Urothelium cell line (cell line): ENCODE measurements around the gene PACRGL.
A peak's percentile ranks its signal among the peaks of the same experiment; 100 is the strongest.
"Not testable (repeated sequence)": the region's sequence is repeated elsewhere in the genome, so short reads cannot be mapped to it uniquely, and the experiment has no call there.

Source experiments
- DNase-seq: peaks from one replicate; pipeline ENCODE4 v3.0.0; 2011; ENCODE audit warnings: low spot score, mixed read lengths
- FAIRE-seq: peaks from 2 replicates; lab custom pipeline; 2011; peaks lifted over from hg19 to GRCh38; lab: Jason Lieb, UNC

PACRGL gene

GRCh38 chr4:20723019-20723418 lies 22.8 kb downstream of the PACRGL start:
- no peak for DNase-seq
- no peak for FAIRE-seq

- FAIRE-seq = no peak
- DNase-seq = no peak
These were observed 23.2 kb downstream of the PACRGL start for GRCh38 chr4:20723463-20723862.

- no peak for DNase-seq
- no peak for FAIRE-seq
These were observed 24.7 kb downstream of the PACRGL start for GRCh38 chr4:20724915-20725314.

- DNase-seq = no peak
- no peak for FAIRE-seq
These were observed 35.7 kb downstream of the PACRGL start for GRCh38 chr4:20735931-20736330.

DNA sequence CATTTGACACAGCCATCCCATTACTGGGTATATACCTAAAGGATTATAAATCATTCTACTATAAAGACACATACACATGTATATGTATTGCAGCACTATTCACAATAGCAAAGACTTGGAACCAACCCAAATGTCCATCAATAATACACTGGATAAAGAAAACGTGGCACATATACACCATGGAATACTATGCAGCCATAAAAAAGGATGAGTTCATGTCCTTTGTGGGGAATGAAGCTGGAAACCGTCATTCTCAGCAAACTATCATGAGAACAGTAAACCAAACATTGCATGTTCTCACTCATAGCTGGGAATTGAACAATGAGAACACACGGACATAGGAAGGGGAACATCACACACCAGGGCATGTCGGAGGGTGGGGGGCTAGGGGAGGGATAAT lies 45.7 kb downstream of the PACRGL start:
- not testable (repeated sequence) for DNase-seq, FAIRE-seq

DNA sequence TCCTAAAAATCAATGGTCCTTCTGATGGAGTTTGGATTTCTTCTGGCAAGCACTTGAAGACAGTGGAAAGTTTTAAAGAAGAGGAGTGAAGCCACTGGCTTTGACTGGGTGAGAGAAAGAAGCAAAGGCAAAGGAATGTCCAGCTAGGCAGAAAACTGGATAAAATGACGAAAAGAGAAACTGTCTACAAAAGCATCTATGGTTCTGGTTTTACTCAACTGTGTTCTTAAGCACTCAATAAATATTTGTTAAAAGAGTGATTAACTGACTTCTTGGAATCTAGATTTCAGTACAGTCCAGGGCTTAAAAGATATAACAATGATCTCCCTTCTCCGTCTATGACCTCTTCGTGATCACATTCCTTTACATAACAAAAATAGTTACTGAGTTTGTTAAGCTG lies 52.4 kb downstream of the PACRGL start:
- DNase-seq (no peak), FAIRE-seq (no peak)

GRCh38 chr4:20754036-20754435 lies 53.8 kb downstream of the PACRGL start:
- FAIRE-seq (no peak), DNase-seq (no peak)

GRCh38 chr4:20760053-20760452 lies 59.8 kb downstream of the PACRGL start:
- FAIRE-seq = no peak
- no peak for DNase-seq

- no peak for DNase-seq
- no peak for FAIRE-seq
These were observed 61.1 kb downstream of the PACRGL start for GRCh38 chr4:20761382-20761781.

DNA sequence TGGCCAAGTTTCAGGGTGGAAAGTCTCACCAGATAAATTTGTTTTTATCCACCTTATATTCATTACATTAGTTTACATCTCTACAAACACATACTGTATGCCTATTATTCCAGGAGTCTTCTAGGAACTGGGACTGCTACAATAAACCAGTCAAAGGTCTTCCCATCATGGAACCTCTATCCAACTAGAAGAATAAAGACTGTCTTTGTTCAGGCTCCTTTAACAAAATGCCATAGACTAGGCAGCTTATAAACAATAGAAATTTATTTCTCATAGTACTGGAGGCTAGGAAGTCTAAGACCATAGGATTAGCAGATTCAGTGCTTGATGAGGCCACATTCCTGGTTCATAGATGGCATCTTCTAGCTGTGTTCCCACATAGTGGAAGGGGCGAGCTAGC lies 61.6 kb downstream of the PACRGL start:
- no peak for FAIRE-seq
- no peak for DNase-seq

- no peak for FAIRE-seq
- DNase-seq = no peak
These were observed 64.2 kb downstream of the PACRGL start for GRCh38 chr4:20764366-20764992.

GRCh38 chr4:20773144-20773997 lies 73.1 kb downstream of the PACRGL start:
- FAIRE-seq (no peak), DNase-seq (peak; percentile 49)

DNA sequence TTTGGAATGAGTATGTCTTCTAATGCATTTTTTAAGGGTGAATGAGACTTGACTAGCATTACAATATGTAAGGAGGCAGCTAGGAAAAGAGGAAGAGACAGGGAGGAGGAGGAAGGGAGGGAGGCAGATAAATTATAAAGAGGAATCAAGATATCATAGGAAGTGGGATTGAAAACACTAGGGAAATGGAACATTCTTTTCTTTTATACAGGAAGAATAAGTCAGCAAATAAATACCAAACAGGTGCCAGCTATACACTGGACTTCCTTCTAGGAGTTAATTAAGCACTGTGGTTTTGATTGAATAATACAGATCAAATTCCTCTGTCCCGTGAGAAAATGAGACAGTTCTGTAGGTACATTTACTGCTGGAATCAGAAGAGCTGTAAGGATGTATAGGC lies 78.6 kb downstream of the PACRGL start:
- FAIRE-seq (no peak), DNase-seq (no peak)

GRCh38 chr4:20783134-20783533 lies 82.9 kb downstream of the PACRGL start:
- not testable (repeated sequence) for DNase-seq, FAIRE-seq

GRCh38 chr4:20787940-20788665 lies 87.8 kb downstream of the PACRGL start:
- DNase-seq (no peak), FAIRE-seq (no peak)
